ENCODE results near the gene CD40LG. TPM values are rescaled to one million over a fixed set of nuclear protein-coding genes. Genes with fewer than 3 reads are reported as not detected.

The CD40LG gene
- total and polyA plus RNA-seq, 2 of the 13 experiments (the other 11 are each of a cell fraction or from before 2014, with no cell fraction given) = not detected

DNA sequence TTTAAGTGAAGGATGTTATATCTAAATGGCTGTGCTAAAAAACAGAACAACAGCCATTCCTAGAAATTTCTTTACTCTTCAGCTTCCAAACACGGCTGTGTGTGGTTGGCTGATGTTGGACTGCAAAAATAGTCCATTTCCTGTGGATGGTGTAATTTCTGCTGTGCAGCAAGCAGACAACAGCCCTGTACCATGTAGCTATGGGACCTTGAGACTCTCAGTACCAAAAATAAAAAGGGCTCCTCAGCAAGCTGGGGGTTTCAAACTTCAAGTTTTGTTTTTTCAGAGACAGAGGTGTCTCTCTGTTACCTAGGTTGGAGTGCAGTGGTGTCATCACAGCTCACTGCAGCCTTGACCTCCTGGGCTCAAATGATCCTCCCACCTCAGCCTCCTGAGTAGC, 18.1 kb downstream of the CD40LG start:
- no peaks in the 10 kb centered on the region for H3K9me3 ChIP-seq (ENCODE audit: low read length)
- H3K9ac ChIP-seq (ENCODE audit: insufficient read depth, low read depth, low read length) = no peak overlapping the region
- H3K4me1 ChIP-seq (ENCODE audit: insufficient read depth, low read length) = no peaks in the 10 kb centered on the region
- DNase-seq (ENCODE audit: low spot score) (no peak), ATAC-seq (no peak), FAIRE-seq (no peak)
- H3K36me3 ChIP-seq (replicated peaks in 1 of 2; ENCODE audit: control insufficient read depth in 1 of 2, insufficient read depth in 2 of 2, low read length in 2 of 2) = no peaks in the 10 kb centered on the region
- H3K27me3 ChIP-seq (ENCODE audit: control insufficient read depth in 1 of 2, insufficient read depth in 2 of 2, low read length in 2 of 2) = no peaks in the 10 kb centered on the region
- POLR2A ChIA-PET = no interaction called here
- BruUV-seq (replicated peaks) = no TSS peak
- no peak overlapping the region for H3K4me3 ChIP-seq (replicated peaks in 1 of 3; ENCODE audit: insufficient read depth in 1 of 3, low read depth in 2 of 3, low read length in 3 of 3)
- H4K20me1 ChIP-seq (ENCODE audit: insufficient read depth, low read length) = no peaks in the 10 kb centered on the region
- intact Hi-C loops (cut with micrococcal nuclease; ENCODE audit: unreplicated experiment) = no loop called here
- no peak overlapping the region for H3K4me2 ChIP-seq (ENCODE audit: low read depth, low read length)
- H3K27ac ChIP-seq (ENCODE audit: extremely low read length, insufficient read depth, low read length) = no peak overlapping the region
- no CpG with 5 or more reads among the region's 1 CpG for WGBS (ENCODE audit: low lambda C conversion rate)
- H3K79me2 ChIP-seq (ENCODE audit: insufficient read depth, low read length) = no peaks in the 10 kb centered on the region
- H2AFZ ChIP-seq (ENCODE audit: low read length) = no peak overlapping the region
- in situ Hi-C loops (cut with HindIII; ENCODE audit: extremely low pct_ligation_motif_present, low pct_unique_long_range_greater_than_20kb) = no loop called here
- CTCF ChIA-PET (ENCODE audit: low intra/inter-chr PET ratio, low total read pairs) = no interaction called here
- TF ChIP-seq ZNF879 (CRISPR knock-in tag; IDR thresholded peaks at IDR 0.05) = no peak
- TF ChIP-seq, protein P1, sequence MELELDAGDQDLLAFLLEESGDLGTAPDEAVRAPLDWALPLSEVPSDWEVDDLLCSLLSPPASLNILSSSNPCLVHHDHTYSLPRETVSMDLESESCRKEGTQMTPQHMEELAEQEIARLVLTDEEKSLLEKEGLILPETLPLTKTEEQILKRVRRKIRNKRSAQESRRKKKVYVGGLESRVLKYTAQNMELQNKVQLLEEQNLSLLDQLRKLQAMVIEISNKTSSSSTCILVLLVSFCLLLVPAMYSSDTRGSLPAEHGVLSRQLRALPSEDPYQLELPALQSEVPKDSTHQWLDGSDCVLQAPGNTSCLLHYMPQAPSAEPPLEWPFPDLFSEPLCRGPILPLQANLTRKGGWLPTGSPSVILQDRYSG (CRISPR knock-in tag; IDR thresholded peaks at IDR 0.05) = no peak
- TF ChIP-seq, protein P2, sequence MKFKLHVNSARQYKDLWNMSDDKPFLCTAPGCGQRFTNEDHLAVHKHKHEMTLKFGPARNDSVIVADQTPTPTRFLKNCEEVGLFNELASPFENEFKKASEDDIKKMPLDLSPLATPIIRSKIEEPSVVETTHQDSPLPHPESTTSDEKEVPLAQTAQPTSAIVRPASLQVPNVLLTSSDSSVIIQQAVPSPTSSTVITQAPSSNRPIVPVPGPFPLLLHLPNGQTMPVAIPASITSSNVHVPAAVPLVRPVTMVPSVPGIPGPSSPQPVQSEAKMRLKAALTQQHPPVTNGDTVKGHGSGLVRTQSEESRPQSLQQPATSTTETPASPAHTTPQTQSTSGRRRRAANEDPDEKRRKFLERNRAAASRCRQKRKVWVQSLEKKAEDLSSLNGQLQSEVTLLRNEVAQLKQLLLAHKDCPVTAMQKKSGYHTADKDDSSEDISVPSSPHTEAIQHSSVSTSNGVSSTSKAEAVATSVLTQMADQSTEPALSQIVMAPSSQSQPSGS (CRISPR knock-in tag; IDR thresholded peaks at IDR 0.05) = no peak
- TF ChIP-seq, protein P3, sequence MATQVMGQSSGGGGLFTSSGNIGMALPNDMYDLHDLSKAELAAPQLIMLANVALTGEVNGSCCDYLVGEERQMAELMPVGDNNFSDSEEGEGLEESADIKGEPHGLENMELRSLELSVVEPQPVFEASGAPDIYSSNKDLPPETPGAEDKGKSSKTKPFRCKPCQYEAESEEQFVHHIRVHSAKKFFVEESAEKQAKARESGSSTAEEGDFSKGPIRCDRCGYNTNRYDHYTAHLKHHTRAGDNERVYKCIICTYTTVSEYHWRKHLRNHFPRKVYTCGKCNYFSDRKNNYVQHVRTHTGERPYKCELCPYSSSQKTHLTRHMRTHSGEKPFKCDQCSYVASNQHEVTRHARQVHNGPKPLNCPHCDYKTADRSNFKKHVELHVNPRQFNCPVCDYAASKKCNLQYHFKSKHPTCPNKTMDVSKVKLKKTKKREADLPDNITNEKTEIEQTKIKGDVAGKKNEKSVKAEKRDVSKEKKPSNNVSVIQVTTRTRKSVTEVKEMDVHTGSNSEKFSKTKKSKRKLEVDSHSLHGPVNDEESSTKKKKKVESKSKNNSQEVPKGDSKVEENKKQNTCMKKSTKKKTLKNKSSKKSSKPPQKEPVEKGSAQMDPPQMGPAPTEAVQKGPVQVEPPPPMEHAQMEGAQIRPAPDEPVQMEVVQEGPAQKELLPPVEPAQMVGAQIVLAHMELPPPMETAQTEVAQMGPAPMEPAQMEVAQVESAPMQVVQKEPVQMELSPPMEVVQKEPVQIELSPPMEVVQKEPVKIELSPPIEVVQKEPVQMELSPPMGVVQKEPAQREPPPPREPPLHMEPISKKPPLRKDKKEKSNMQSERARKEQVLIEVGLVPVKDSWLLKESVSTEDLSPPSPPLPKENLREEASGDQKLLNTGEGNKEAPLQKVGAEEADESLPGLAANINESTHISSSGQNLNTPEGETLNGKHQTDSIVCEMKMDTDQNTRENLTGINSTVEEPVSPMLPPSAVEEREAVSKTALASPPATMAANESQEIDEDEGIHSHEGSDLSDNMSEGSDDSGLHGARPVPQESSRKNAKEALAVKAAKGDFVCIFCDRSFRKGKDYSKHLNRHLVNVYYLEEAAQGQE (IDR thresholded peaks at IDR 0.05; ENCODE audit: borderline replicate concordance in 1 of 2, low read depth in 1 of 2, low read length in 2 of 2) = no peak
- no peak for TF ChIP-seq ZBTB7A (CRISPR knock-in tag; IDR thresholded peaks at IDR 0.05)
- no peak for TF ChIP-seq ZNF709 (CRISPR knock-in tag; IDR thresholded peaks at IDR 0.05)
- TF ChIP-seq, protein P4, sequence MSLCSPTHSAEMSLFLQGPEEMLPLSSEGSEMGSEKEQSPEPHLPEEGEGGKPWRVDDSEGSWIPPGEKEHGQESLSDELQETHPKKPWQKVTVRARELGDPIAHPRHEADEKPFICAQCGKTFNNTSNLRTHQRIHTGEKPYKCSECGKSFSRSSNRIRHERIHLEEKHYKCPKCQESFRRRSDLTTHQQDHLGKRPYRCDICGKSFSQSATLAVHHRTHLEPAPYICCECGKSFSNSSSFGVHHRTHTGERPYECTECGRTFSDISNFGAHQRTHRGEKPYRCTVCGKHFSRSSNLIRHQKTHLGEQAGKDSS (CRISPR knock-in tag; IDR thresholded peaks at IDR 0.05; ENCODE audit: borderline replicate concordance, low read depth) = no peak
- TF ChIP-seq PITX1 (CRISPR knock-in tag; IDR thresholded peaks at IDR 0.05) = no peak
- TF ChIP-seq ZNF768 (CRISPR knock-in tag; IDR thresholded peaks at IDR 0.05) = no peak
- no peak for TF ChIP-seq HMGA1 (CRISPR knock-in tag; conservative IDR thresholded peaks at IDR 0.05)
- no peak for TF ChIP-seq ZBTB8A (CRISPR knock-in tag; IDR thresholded peaks at IDR 0.05; ENCODE audit: borderline replicate concordance, low read depth)
- TF ChIP-seq, protein P5, sequence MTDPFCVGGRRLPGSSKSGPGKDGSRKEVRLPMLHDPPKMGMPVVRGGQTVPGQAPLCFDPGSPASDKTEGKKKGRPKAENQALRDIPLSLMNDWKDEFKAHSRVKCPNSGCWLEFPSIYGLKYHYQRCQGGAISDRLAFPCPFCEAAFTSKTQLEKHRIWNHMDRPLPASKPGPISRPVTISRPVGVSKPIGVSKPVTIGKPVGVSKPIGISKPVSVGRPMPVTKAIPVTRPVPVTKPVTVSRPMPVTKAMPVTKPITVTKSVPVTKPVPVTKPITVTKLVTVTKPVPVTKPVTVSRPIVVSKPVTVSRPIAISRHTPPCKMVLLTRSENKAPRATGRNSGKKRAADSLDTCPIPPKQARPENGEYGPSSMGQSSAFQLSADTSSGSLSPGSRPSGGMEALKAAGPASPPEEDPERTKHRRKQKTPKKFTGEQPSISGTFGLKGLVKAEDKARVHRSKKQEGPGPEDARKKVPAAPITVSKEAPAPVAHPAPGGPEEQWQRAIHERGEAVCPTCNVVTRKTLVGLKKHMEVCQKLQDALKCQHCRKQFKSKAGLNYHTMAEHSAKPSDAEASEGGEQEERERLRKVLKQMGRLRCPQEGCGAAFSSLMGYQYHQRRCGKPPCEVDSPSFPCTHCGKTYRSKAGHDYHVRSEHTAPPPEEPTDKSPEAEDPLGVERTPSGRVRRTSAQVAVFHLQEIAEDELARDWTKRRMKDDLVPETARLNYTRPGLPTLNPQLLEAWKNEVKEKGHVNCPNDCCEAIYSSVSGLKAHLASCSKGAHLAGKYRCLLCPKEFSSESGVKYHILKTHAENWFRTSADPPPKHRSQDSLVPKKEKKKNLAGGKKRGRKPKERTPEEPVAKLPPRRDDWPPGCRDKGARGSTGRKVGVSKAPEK (CRISPR knock-in tag; IDR thresholded peaks at IDR 0.05; ENCODE audit: borderline replicate concordance) = no peak
- TF ChIP-seq CBX2 (IDR thresholded peaks at IDR 0.05; ENCODE audit: low read depth, low read length) = no peak
- TF ChIP-seq CBX2 (CRISPR knock-in tag; IDR thresholded peaks at IDR 0.05; ENCODE audit: low read depth) = no peak
